GM06990 (cell line): Measurements from ENCODE around the gene AAR2.

Source experiments
- DNase-seq: peaks from one replicate; pipeline ENCODE4 v3.0.0-alpha.2; 2011; ENCODE audit not compliant: insufficient read length; ENCODE audit errors: extremely low read depth
- H3K27me3 ChIP-seq: replicated peaks from 2 replicates; pipeline ENCODE4 v1.6.0; 2011; ENCODE audit warnings: low read length; ENCODE audit not compliant: control insufficient read depth, insufficient read depth
- H3K36me3 ChIP-seq: 2 replicates; pipeline ENCODE4 v1.5.1; 2011; ENCODE audit warnings: low read length; ENCODE audit not compliant: control insufficient read depth, insufficient read depth
- H3K4me3 ChIP-seq: replicated peaks from 2 replicates; pipeline ENCODE4 v1.5.1; 2011; ENCODE audit warnings: low read depth, mild to moderate bottlenecking, control low read depth, low read length
- CTCF ChIP-seq: IDR thresholded peaks from 2 replicates; pipeline ENCODE4 v1.5.1; 2011; ENCODE audit warnings: low read length, control low read depth, mild to moderate bottlenecking, inconsistent platforms; ENCODE audit not compliant: insufficient read depth, poor library complexity, severe bottlenecking

AAR2 gene

GRCh38 chr20:36225666-36226065, 10.6 kb upstream of the AAR2 start:
- no peaks in the 10 kb centered on the region; the same call in 1 of the 2 replicates for H3K27me3 ChIP-seq
- DNase-seq: no peak
- no peak overlapping the region for H3K4me3 ChIP-seq
- no peaks in the 10 kb centered on the region for H3K36me3 ChIP-seq
- no peak for TF ChIP-seq CTCF

DNA sequence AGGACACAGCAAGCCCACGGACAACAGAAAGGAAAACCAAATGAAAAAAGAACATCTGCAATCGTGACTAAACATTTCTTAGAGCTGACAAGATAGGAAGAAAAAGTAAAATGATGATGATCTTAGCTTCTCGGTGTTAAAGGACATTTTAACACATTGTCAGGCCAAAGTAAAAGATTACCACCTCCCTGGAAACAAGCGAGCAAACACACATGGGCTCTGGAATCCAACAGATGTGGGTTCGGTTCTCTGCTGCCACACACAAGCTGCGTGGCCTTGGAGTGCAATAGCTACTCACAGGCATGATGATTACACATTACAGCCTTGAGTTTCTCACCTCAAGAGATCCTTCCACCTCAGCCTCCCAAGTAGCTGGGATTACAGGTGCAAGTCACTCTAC, 7.5 kb upstream of the AAR2 start:
- TF ChIP-seq CTCF: no peak
- Histone ChIP-seq H3K4me3 (no peak overlapping the region), H3K27me3 (no peaks in the 10 kb centered on the region; the same call in 1 of the 2 replicates), H3K36me3 (no peaks in the 10 kb centered on the region)
- DNase-seq: no peak

- no peaks in the 10 kb centered on the region for H3K36me3 ChIP-seq
- DNase-seq: no peak
Observed at GRCh38 chr20:36230019-36230418, 6.3 kb upstream of the AAR2 start.

GRCh38 chr20:36231331-36231730, 4.9 kb upstream of the AAR2 start:
- no peak for TF ChIP-seq CTCF
- Histone ChIP-seq H3K27me3 (no peaks in the 10 kb centered on the region), H3K4me3 (no peak overlapping the region), H3K36me3 (no peaks in the 10 kb centered on the region)
- no peak for DNase-seq

More at GRCh38 chr20:36230019-36230418, 6.3 kb upstream of the AAR2 start:
- TF ChIP-seq CTCF: no peak
- no peak overlapping the region for H3K4me3 ChIP-seq
- no peaks in the 10 kb centered on the region; the same call in 1 of the 2 replicates for H3K27me3 ChIP-seq

DNA sequence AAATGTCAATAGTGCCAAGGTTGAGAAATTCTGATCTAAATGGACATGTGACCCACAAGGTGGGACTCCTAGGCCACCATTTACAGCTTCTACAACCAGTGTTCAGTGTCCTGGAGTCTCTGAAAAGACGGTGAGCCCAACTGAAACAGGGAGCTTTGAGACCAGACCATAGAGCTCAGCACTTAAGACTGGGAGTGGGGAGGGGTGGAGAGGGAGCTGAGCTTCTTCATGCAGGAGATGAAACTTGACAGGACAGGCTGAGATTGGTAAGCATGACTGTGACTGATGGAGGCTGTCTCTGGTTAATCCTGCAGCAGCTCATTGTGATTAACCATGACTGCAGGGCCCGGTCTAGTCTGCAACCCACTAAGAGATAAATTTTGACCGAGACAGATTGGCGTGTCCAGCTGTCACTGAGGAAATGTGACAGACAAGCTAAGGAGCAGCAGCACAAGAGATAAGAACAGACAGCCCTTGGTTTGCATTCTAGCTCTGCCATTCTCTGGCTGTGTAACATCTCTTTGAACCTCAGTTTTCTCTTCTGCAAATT, 1.4 kb upstream of the AAR2 start:
- TF ChIP-seq CTCF: no peak
- H3K4me3 ChIP-seq: no peak overlapping the region
- no peak for DNase-seq
- no peaks in the 10 kb centered on the region for H3K27me3 ChIP-seq
- H3K36me3 ChIP-seq: no peaks in the 10 kb centered on the region; the same call in 1 of the 2 replicates

DNA sequence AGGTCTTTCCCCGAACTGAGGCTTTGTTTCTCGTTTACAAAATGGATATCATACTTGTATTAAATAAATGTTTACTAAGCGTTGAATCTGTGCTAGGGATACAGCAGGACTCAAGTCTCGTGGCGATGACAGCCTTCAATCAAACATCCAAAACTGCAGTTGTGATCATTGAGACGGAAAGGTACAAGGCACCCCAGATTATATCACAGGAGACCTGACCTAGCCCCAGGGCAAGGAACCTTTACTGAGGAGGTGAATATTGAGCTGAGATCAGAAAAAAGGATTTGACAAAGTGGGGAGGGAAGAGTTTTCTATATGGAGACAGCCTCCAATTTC, 476 bp downstream of the AAR2 start:
- Histone ChIP-seq H3K27me3 (no peaks in the 10 kb centered on the region), H3K36me3 (peaks cover 9% of the 10 kb centered on the region), H3K4me3 (peak overlapping the region; percentile 76)
- TF ChIP-seq CTCF: no peak
- DNase-seq: no peak
